Kidney (tissue), 14 donors: ENCODE data around the gene ADAMTSL2. TPM values are rescaled to one million over a fixed set of nuclear protein-coding genes. Genes with fewer than 3 reads are reported as not detected.
A peak's percentile ranks its signal among the peaks of the same experiment; 100 is the strongest.

Experiments used
- DNase-seq, 5 donors: peaks; one replicate each; pipeline ENCODE4 v3.0.0-alpha.2; 2013 to 2020
- FAIRE-seq: peaks from 2 replicates; lab custom pipeline; 2012; peaks lifted over from hg19 to GRCh38; lab: Jason Lieb, UNC
- H3K27ac ChIP-seq, 2 donors: one replicate each; pipeline ENCODE4 v1.7.0; 2013; ENCODE audit warnings: low read depth in 2 of 2, low read length in 2 of 2, inconsistent platforms in 1 of 2
- H3K27me3 ChIP-seq: one replicate; pipeline ENCODE4 v1.7.1; 2013; ENCODE audit warnings: low read length, inconsistent platforms; ENCODE audit not compliant: control insufficient read depth, insufficient read depth
- H3K36me3 ChIP-seq, 3 donors: one replicate each; pipeline versions ENCODE4 v1.7.0 to v1.7.1; 2013; ENCODE audit warnings: low read length in 3 of 3, control low read depth in 1 of 3, inconsistent platforms in 1 of 3; ENCODE audit not compliant: insufficient read depth in 3 of 3, control insufficient read depth in 2 of 3
- H3K4me1 ChIP-seq, 3 donors: one replicate each; pipeline versions ENCODE4 v1.7.0 to v1.7.1; 2013; ENCODE audit warnings: low read length in 3 of 3, inconsistent platforms in 1 of 3, low read depth in 1 of 3; ENCODE audit not compliant: control insufficient read depth in 2 of 3, insufficient read depth in 2 of 3
- H3K4me3 ChIP-seq, 3 donors: one replicate each; pipeline versions ENCODE4 v1.7.0 to v1.8.1; 2013; ENCODE audit warnings: low read length in 3 of 3, control low read depth in 1 of 3, inconsistent platforms in 1 of 3
- H3K9ac ChIP-seq, 3 donors: one replicate each; pipeline versions ENCODE4 v1.7.0 to v1.7.1; 2013; ENCODE audit warnings: low read length in 3 of 3, control low read depth in 1 of 3, inconsistent platforms in 1 of 3
- H3K9me3 ChIP-seq, 3 donors: one replicate each; pipeline versions ENCODE4 v1.7.0 to v1.7.1; 2013; ENCODE audit warnings: low read length in 3 of 3, control low read depth in 1 of 3, inconsistent platforms in 1 of 3; ENCODE audit not compliant: control insufficient read depth in 2 of 3, insufficient read depth in 1 of 3
- intact Hi-C: fragments of 100-400 bp; cut with DNase I; formaldehyde crosslinking; loops from one replicate; pipeline ENCODE4 v1.11.1; 2022
- polyA plus RNA-seq: library from polyadenylated mRNA; stranded (reverse); fragments of 350-450 nt; fragmentation: Illumina TruSeq; extraction: RNeasy Lipid Tissue Mini Kit (QIAGEN cat#74804); gene quantifications from one replicate; pipeline ENCODE4 v1.2.3, GENCODE V29; 2014; ENCODE audit warnings: low read depth, low replicate concordance; ENCODE audit not compliant: insufficient read depth
- total RNA-seq: library from RNA; stranded (reverse); fragmentation: NEBNext Ultra II Directional; extraction: Animal tissue kit (Norgen Biotek cat#: 25700); gene quantifications from one replicate; pipeline ENCODE4 v1.2.1, GENCODE V29; 2021
- TF ChIP-seq, protein P1 (sequence below): IDR thresholded peaks from 3 replicates; pipeline ENCODE4 v1.5.1; 2012; ENCODE audit warnings: mild to moderate bottlenecking, moderate library complexity, borderline replicate concordance; ENCODE audit not compliant: insufficient read depth; ENCODE audit errors: extremely low read depth
- donor health status: control.
- donor health status: control.
- donor health status: control.
- donor health status: control.
- donor health status: control.
- donor health status: DM: yes; HTN: yes; CAD: no.
- donor health status: Normal renal cell carcinoma (clear cell type).

The ADAMTSL2 gene
- total and polyA plus RNA-seq, 2 donors from 2014 or later: 20.0 to 32.1 TPM

DNA sequence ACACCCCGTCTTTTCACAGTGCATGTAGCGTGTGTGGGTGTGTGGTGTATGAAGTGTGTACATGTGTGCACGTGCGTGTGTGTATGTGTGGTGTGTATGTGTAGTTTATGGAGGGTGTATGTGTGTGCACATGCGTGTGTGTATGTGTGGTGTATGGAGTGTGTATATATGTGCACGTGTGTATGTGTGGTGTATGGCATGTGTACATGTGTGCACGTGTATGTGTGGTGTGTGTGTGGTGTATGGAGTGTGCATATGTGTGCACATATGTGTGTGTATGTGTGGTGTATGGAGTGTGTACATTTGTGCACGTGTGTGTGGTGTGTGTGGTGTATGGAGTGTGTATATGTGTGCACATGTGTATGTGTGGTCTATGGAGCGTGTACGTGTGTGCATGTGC lies 22.9 kb upstream of the ADAMTSL2 start:
- Histone ChIP-seq H3K36me3 (no peaks in the 10 kb centered on the region), H3K27me3 (no peaks in the 10 kb centered on the region), H3K9me3 (no peaks in the 10 kb centered on the region), H3K9ac (no peak overlapping the region), H3K27ac (no peak overlapping the region), H3K4me3 (no peak overlapping the region), H3K4me1 (peaks cover 0 to 13% (median 12%) of the 10 kb centered on the region in 3 donors)
- intact Hi-C loops: no loop called here
- no peak for FAIRE-seq
- TF ChIP-seq, protein P1, sequence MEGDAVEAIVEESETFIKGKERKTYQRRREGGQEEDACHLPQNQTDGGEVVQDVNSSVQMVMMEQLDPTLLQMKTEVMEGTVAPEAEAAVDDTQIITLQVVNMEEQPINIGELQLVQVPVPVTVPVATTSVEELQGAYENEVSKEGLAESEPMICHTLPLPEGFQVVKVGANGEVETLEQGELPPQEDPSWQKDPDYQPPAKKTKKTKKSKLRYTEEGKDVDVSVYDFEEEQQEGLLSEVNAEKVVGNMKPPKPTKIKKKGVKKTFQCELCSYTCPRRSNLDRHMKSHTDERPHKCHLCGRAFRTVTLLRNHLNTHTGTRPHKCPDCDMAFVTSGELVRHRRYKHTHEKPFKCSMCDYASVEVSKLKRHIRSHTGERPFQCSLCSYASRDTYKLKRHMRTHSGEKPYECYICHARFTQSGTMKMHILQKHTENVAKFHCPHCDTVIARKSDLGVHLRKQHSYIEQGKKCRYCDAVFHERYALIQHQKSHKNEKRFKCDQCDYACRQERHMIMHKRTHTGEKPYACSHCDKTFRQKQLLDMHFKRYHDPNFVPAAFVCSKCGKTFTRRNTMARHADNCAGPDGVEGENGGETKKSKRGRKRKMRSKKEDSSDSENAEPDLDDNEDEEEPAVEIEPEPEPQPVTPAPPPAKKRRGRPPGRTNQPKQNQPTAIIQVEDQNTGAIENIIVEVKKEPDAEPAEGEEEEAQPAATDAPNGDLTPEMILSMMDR: no peak
- no peak for DNase-seq

DNA sequence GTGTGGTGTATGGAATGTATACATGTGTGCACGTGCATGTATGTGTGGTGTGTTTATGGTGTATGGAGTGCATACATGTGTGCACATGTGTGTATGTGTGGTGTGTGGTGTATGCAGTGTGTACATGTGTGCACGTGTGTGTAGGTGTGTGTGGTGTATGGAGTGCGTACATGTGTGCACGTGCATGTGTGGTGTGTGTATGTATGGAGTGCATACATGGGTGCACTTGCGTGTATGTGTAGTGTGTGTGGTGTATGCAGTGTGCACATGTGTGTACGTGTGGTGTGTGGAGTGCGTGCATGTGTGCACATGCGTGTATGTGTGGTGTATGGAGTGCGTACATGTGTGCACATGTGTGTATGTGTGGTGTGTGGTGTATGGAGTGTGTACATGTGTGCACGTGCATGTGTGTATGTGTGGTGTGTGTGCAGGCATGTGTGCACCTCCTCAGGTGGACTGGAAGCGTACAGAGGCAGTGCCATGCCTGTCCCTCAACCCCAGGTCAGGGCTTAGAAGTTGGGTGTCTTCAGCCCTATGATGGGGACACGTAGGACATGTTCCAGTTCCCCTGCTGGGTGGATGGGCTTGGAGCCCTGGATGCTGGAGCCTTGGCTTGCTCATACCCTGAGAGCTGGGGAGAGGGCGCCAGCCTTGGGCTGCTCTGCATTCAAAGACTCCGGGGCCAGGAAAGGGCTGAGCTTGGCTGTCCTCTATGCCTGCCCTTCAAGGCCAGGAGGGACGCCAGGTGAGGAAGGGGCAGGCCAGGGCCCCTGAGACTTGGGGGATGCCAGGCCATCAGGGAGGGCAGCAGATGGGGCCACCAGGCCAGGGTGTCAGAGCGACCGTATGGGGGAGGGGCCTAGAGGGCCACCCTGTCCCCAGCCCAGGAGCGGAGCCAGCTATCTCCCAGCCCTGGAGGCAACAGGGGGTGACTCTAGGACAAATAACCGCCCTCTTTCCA lies 22.0 kb upstream of the ADAMTSL2 start:
- no peak overlapping the region for H3K27ac ChIP-seq
- H3K4me1 ChIP-seq: peaks cover 0 to 13% (median 12%) of the 10 kb centered on the region in 3 donors
- H3K9me3 ChIP-seq: no peaks in the 10 kb centered on the region
- FAIRE-seq: no peak
- H3K4me3 ChIP-seq: no peak overlapping the region
- H3K9ac ChIP-seq: no peak overlapping the region
- no peaks in the 10 kb centered on the region for H3K36me3 ChIP-seq
- intact Hi-C loops: no loop called here
- DNase-seq: peak in 1 of 5 donors; percentile 63
- no peaks in the 10 kb centered on the region for H3K27me3 ChIP-seq
- TF ChIP-seq, protein P1: no peak

DNA sequence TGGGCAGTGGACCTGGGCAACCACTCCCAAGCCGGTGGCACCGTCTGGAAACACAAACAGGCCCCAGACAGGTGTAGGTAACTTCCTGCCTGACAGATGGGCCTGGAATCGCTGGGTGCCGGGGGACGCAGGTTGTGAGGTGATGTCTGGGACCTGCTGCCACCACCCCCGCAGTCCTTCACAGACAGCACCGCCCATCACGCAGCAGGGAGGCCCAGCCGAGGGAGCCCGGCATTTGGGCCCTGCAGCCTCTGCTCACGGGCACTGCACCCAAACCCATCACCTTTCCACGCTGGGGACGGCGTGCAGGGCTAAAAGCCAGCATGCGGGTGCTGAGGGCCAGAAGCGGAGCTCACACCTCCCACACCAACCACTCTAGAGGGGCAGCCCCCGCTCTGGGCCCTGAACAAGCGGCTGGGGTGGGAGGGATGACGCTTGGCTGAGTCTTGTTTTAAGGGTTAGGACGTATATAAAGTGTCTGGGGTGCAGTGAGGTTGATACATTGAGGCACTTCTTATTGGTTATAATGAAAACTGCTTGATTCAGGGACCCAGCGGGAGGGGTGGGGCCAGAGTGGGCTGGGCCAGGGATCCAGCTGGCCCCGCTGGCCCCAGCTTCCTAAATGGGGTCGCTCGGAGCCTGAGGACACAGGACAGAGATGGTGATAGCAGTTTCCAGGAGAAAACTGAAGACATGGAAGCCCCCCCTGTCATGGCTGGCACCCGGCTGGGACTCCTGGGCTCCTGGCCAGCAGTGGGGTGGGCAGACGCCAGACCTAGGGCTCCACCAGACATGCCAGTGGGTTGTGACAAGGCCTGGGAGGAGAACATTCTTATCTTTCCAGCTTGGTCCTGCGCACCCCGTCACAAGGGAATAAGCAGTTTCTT lies 21.0 kb upstream of the ADAMTSL2 start:
- TF ChIP-seq, protein P1: no peak
- Histone ChIP-seq H3K36me3 (no peaks in the 10 kb centered on the region), H3K27ac (no peak overlapping the region), H3K4me3 (no peak overlapping the region), H3K9ac (no peak overlapping the region), H3K9me3 (no peaks in the 10 kb centered on the region), H3K27me3 (no peaks in the 10 kb centered on the region), H3K4me1 (peaks cover 0 to 13% (median 12%) of the 10 kb centered on the region in 3 donors)
- FAIRE-seq (no peak), DNase-seq (peak in 1 of 5 donors; percentile 60)
- intact Hi-C loops: no loop called here
